8988T (cell line): ENCODE measurements around the gene NEU2.

ENCODE experiments used
- DNase-seq: peaks from one replicate; pipeline ENCODE4 v3.0.0; 2011

Gene NEU2

DNA sequence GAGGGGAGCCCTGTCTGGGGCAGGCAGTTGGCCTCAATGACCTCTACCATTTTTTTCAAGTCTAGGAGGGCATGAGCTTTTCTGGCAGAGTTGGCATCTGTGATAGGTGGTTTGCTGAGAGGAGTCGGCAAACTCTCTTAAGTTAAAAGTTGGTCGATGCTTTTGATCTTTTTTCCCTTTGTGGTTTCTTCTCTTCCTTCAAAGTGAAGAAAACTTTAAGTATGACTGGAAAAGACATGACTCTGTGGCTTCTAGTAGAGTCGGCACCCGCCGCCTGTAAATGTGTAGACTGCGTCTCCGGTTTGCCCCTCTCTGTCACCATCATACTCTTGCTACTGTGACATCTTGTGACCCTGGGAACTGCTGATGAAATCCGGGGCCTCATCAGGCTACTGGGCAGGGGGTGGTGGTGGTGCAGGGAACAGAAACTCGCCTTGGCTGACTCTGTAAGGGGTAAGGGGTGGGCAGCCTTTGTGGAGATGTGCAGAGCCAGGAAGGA is 48.8 kb downstream of the NEU2 start:
- no peak for DNase-seq

DNA sequence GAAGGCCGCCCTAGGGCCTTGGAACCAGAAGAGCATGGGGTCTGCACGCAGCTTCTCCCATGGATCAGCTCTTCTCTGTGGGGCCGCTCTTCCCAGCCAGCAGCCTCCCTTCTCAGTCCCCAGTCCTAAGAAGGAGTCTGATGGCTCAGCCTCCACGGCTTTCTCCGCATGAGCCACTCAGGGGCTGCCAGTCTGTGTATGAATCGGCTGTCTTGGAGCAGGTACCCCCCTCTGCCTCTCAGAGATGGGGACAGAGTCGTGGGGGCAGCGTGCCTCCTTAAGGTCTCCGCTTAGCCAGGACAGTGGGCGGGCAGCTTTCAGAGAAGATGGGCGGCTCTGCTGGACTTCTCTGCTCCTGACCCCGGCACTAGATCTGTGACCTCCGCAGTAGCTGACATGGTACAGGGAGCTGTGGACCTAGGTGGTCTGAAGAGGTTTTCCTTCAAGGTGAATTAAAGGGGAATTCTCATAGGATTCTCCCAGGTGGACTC is 49.3 kb downstream of the NEU2 start:
- DNase-seq: no peak

DNA sequence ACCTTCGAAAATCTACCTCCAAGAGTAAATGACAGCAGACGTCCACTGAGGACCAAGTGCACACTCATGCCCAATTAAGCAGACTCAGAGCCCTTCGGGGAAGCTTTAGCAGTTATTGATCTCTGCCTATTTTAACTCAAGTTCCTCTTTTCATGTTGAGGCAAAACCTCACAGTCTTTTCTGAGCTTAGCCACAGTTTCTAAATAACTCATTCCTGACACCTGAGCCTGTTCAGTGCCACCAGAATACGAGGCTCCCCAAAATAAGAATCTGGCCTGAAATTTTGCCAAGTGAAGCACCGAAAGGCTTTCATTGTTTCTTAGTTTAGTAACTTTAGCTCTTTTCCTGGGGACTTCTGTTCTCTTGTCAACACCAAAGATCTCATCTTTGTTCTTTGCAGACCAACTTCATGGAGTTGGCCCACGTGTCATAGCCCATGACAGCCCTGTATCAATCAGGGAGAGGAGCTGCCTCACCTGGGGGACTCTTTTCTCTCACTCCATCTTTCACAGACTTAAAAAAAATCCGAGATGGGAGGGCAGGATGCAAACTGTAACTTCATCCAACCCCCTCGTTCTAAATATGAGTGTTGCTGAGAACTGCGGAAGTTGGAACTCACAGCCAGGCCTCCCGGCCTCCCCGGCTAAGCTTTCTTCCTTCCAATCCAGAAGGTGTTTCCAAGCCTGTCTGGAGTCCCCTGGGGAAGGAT is 49.9 kb downstream of the NEU2 start:
- DNase-seq: no peak

DNA sequence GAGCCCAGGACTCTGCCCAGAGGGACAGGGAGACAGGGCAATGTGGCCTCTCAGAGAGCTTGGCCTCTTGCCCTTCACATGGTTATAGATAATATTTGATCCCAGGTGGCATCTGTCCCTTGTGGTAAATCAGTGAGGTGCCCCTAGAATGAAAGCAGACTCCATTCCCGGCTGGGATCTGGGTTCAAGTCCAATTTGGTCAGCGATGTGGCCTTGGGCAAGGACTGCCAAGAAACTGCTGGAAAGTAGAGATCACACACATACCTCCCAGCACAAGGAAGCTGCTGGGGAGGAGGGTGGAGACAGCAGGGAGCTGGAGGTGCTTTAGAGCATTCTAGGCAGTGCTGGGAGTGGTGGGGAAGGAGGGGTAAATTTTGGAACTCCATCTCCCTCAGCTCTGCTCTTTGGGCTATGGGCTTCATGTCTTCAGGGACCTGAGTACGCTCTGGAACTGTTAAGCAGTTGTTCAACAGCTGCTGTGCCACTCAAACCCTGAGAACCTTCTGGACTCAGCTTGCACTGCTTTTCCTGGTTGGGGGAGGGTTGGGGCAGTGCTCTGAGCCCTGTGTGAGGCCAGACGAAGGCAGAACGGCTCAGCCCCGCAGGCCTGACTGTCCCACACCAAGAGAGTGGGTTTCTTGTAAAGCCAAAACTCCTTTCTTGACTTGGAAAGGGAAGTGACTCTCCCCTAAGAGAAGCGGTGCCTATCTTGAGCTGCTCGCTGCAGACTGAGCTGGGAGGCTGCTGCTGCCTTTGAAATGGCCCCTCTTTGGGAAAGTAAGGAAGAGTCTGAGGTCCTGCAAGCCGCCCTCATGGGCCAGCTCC is 50.7 kb downstream of the NEU2 start:
- no peak for DNase-seq

DNA sequence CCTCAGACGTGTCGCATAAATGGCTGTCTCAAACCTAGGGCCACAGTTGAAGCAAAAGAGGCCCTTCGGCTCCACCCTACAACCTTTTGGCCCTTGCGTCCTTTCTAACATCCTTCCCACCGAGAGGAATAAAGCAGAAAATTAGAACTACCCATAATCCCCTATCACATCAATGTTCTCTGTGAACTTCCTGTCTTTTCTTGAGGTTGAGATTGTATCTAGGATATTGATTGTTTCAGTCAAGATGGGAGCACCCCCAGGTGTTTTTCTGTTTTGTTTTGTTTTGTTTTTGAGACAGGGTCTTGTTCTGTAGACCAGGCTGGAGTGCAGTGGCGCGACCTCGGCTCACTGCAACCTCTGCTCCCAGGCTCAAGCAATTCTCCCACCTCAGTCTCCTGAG is 51.3 kb downstream of the NEU2 start:
- no peak for DNase-seq

DNA sequence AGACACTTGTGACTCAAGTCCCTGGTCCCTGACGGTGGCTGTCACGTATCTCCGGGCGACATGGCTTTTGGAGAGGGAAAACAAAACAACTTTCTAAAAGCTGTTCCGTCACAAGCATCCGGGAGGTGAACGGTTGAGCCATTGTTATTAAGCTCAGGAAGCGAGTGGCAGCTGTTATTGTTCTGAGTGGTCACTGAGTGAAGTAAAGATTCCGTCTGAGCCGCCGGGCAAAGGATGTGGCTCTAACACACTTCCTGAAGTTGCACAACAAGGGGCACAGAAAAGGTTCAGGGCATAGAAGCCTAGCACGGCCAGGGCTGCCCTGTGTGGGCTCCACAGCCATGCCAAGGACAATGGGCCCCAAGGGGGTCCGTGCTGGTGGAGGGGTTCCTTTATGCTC is 52.0 kb downstream of the NEU2 start:
- no peak for DNase-seq
